Measurements from ENCODE around the gene SYPL2.

The SYPL2 gene

DNA sequence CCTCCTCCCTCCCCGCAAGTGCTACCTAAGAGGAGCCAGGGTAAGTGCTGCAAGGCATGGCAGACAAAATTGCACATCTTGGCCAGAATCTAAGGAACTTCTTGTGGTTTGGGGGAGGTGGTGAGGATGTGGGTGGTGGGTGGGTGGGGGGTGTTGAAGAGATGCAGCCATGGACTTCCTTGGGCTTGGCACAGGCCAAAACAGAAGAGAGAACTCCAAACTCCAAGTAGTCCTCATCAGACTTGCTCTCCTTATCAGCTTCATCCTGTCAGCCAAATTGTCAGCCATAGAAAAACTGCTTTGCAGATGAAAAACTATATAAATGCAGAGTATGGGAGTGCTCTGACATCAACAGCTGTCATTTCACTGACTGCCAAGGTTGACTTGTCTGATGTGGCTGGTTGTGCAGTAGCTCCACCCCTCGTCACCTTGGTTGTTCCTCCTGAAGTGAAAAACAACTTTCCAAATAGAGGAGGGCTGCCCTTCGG is 36.1 kb downstream of the SYPL2 start:
- TF ChIP-seq POLR2AphosphoS5 (IDR thresholded peaks at IDR 0.05; ENCODE audit: low read depth, low read length): no peak
- TF ChIP-seq FOXP2 (optimal IDR thresholded peaks at IDR 0.05; ENCODE audit: borderline replicate concordance, extremely low read depth, extremely low read length, insufficient read depth): no peak
- TF ChIP-seq TAF1 (IDR thresholded peaks at IDR 0.05; ENCODE audit: borderline replicate concordance, insufficient read depth, low read length): no peak
- no peak for TF ChIP-seq REST (IDR thresholded peaks at IDR 0.05; ENCODE audit: insufficient read depth in 1 of 2, low read depth in 2 of 2, low read length in 2 of 2)
- TF ChIP-seq SIN3A (IDR thresholded peaks at IDR 0.05; ENCODE audit: borderline replicate concordance, insufficient read depth, low read length): no peak

DNA sequence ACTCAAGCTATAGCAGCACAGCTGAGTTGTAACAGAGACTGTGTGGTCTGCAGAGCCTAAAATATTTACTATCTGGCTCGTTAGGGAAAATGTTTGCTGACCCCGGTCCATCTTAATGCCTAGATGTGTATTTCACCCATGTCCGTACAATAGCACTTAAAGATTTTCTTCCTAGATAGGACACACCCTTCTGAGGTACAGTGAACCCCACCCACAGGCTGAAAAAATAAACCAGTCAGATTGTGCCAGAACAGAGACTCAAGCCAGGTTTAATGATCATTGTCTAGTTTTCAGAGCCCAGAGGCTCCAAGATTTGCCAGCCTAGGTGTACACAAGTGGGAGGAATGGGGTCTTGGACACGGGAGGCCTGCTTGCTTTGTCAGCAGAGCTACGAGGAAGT is 37.6 kb downstream of the SYPL2 start:
- TF ChIP-seq SIN3A (IDR thresholded peaks at IDR 0.05; ENCODE audit: borderline replicate concordance, insufficient read depth, low read length) (no peak), TAF1 (IDR thresholded peaks at IDR 0.05; ENCODE audit: borderline replicate concordance, insufficient read depth, low read length) (no peak), FOXP2 (optimal IDR thresholded peaks at IDR 0.05; ENCODE audit: borderline replicate concordance, extremely low read depth, extremely low read length, insufficient read depth) (no peak), REST (IDR thresholded peaks at IDR 0.05; ENCODE audit: insufficient read depth in 1 of 2, low read depth in 2 of 2, low read length in 2 of 2) (no peak), POLR2AphosphoS5 (IDR thresholded peaks at IDR 0.05; ENCODE audit: low read depth, low read length) (no peak)

- no peak for TF ChIP-seq SIN3A (IDR thresholded peaks at IDR 0.05; ENCODE audit: borderline replicate concordance, insufficient read depth, low read length)
- no peak for TF ChIP-seq TAF1 (IDR thresholded peaks at IDR 0.05; ENCODE audit: borderline replicate concordance, insufficient read depth, low read length)
- TF ChIP-seq POLR2AphosphoS5 (IDR thresholded peaks at IDR 0.05; ENCODE audit: low read depth, low read length): no peak
- TF ChIP-seq FOXP2 (optimal IDR thresholded peaks at IDR 0.05; ENCODE audit: borderline replicate concordance, extremely low read depth, extremely low read length, insufficient read depth): no peak
Observed at GRCh38 chr1:109504974-109505373, 38.6 kb downstream of the SYPL2 start.

DNA sequence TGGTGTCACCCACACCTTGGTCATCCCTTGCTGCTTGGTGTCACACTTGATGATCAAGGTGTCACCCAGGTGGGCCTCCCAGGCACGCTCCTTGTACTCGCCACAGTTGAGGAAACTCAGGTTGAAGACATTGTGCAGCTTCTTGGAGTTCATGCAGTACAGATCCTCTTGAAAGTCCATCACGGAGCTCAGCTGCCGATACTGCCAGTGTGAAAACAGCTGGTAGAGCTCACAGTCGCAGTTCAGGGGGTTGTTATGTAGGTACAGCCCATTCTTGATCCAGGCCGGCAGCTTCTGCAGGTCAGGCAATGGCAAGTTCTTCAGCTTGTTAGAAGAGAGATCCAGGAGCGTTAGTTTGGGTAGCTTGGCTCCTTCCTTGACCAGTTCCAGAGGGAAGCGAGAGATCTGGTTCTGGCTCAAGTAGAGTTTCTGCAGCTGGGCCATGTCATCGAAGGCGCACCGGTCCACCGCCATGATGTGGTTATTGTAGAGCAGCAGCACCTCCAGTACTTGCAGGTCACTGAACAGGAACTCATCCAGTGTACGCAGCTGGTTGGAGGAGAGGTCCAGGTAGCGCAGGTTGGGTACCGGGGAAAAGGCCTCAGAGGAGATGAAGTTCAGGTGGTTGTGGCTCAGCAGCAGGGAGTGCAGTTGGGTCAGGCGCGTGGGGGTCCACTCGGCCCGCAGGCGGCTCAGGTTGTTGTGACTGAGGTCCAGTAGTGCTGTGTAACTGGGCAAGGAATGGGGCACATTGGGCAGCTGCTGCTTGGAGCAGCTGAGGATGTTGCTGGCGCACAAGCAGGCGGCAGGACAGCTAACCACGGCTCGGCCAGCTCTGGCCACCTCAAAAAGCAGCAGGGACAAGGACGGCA is 41.9 kb downstream of the SYPL2 start:
- TF ChIP-seq REST (IDR thresholded peaks at IDR 0.05; ENCODE audit: insufficient read depth in 1 of 2, low read depth in 2 of 2, low read length in 2 of 2): no peak
- no peak for TF ChIP-seq POLR2AphosphoS5 (IDR thresholded peaks at IDR 0.05; ENCODE audit: low read depth, low read length)
- TF ChIP-seq TAF1 (IDR thresholded peaks at IDR 0.05; ENCODE audit: borderline replicate concordance, insufficient read depth, low read length): no peak
- TF ChIP-seq FOXP2 (optimal IDR thresholded peaks at IDR 0.05; ENCODE audit: borderline replicate concordance, extremely low read depth, extremely low read length, insufficient read depth): no peak
- no peak for TF ChIP-seq SIN3A (IDR thresholded peaks at IDR 0.05; ENCODE audit: borderline replicate concordance, insufficient read depth, low read length)

- no peak for TF ChIP-seq REST (IDR thresholded peaks at IDR 0.05; ENCODE audit: insufficient read depth in 1 of 2, low read depth in 2 of 2, low read length in 2 of 2)
- TF ChIP-seq TAF1 (IDR thresholded peaks at IDR 0.05; ENCODE audit: borderline replicate concordance, insufficient read depth, low read length): no peak
- TF ChIP-seq POLR2AphosphoS5 (IDR thresholded peaks at IDR 0.05; ENCODE audit: low read depth, low read length): no peak
- no peak for TF ChIP-seq FOXP2 (optimal IDR thresholded peaks at IDR 0.05; ENCODE audit: borderline replicate concordance, extremely low read depth, extremely low read length, insufficient read depth)
- no peak for TF ChIP-seq SIN3A (IDR thresholded peaks at IDR 0.05; ENCODE audit: borderline replicate concordance, insufficient read depth, low read length)
Observed at GRCh38 chr1:109508873-109509175, 42.5 kb downstream of the SYPL2 start.
